ENCODE measurements around the gene PCCA. TPM values are rescaled to one million over a fixed set of nuclear protein-coding genes. Genes with fewer than 3 reads are reported as not detected.

The PCCA gene
- total RNA-seq, 4 donors from 2014 or later = 46.9 to 66.0 (median 49.4) TPM

GRCh38 chr13:100298691-100299090 lies 209.8 kb downstream of the PCCA start:
- no peak overlapping the region for H3K27ac ChIP-seq

DNA sequence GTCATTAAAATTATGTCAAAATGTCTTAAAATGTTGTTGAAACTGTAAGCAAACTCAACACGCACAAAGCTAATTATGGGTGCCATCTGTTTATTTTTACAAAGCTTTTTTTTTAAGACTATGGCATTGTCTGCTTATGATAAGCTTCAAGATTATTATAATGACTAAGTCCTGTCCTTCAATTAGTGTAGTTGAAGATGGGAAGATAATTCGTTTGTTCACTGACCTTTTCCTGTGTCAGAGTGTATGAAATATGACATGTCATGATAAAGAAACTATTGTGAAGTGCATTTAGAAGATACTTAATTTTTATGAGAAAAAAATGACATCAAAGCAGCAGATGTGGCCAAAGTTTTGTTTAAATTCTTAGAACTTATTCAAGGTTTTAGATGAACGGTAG lies 211.3 kb downstream of the PCCA start:
- Histone ChIP-seq H3K27me3 (no peaks in the 10 kb centered on the region), H3K27ac (no peak overlapping the region), H3K9me3 (no peaks in the 10 kb centered on the region), H3K4me1 (no peaks in the 10 kb centered on the region), H3K4me3 (no peak overlapping the region), H3K36me3 (no peaks in the 10 kb centered on the region)
- TF ChIP-seq, protein P1, sequence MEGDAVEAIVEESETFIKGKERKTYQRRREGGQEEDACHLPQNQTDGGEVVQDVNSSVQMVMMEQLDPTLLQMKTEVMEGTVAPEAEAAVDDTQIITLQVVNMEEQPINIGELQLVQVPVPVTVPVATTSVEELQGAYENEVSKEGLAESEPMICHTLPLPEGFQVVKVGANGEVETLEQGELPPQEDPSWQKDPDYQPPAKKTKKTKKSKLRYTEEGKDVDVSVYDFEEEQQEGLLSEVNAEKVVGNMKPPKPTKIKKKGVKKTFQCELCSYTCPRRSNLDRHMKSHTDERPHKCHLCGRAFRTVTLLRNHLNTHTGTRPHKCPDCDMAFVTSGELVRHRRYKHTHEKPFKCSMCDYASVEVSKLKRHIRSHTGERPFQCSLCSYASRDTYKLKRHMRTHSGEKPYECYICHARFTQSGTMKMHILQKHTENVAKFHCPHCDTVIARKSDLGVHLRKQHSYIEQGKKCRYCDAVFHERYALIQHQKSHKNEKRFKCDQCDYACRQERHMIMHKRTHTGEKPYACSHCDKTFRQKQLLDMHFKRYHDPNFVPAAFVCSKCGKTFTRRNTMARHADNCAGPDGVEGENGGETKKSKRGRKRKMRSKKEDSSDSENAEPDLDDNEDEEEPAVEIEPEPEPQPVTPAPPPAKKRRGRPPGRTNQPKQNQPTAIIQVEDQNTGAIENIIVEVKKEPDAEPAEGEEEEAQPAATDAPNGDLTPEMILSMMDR (IDR thresholded peaks at IDR 0.05) = no peak
- no peak for TF ChIP-seq POLR2A (IDR thresholded peaks at IDR 0.05)
- DNase-seq = no peak

More at GRCh38 chr13:100298691-100299090, 209.8 kb downstream of the PCCA start:
- no peaks in the 10 kb centered on the region for H3K9me3 ChIP-seq
- no peak overlapping the region for H3K4me3 ChIP-seq
- H3K4me1 ChIP-seq = no peaks in the 10 kb centered on the region
- H3K36me3 ChIP-seq = no peaks in the 10 kb centered on the region
- TF ChIP-seq POLR2A (IDR thresholded peaks at IDR 0.05) = no peak
- TF ChIP-seq, protein P1 (IDR thresholded peaks at IDR 0.05) = no peak
- DNase-seq = no peak
- H3K27me3 ChIP-seq = no peaks in the 10 kb centered on the region

GRCh38 chr13:100300708-100301107 lies 211.8 kb downstream of the PCCA start:
- no peak for DNase-seq
- Histone ChIP-seq H3K36me3 (no peaks in the 10 kb centered on the region), H3K27me3 (no peaks in the 10 kb centered on the region), H3K4me1 (no peaks in the 10 kb centered on the region), H3K27ac (no peak overlapping the region), H3K4me3 (no peak overlapping the region), H3K9me3 (no peaks in the 10 kb centered on the region)
- no peak for TF ChIP-seq POLR2A (IDR thresholded peaks at IDR 0.05)
- TF ChIP-seq, protein P1 (IDR thresholded peaks at IDR 0.05) = no peak

- TF ChIP-seq, protein P1 (IDR thresholded peaks at IDR 0.05) = no peak
- TF ChIP-seq POLR2A (IDR thresholded peaks at IDR 0.05) = no peak
- Histone ChIP-seq H3K4me3 (no peak overlapping the region), H3K27me3 (no peaks in the 10 kb centered on the region), H3K27ac (no peak overlapping the region), H3K4me1 (no peaks in the 10 kb centered on the region), H3K36me3 (no peaks in the 10 kb centered on the region), H3K9me3 (no peaks in the 10 kb centered on the region)
- no peak for DNase-seq
Measured at GRCh38 chr13:100301418-100301817, 212.5 kb downstream of the PCCA start.

- H3K36me3 ChIP-seq = no peaks in the 10 kb centered on the region
- H3K27ac ChIP-seq = no peak overlapping the region
- no peaks in the 10 kb centered on the region for H3K4me1 ChIP-seq
- no peaks in the 10 kb centered on the region for H3K9me3 ChIP-seq
- no peaks in the 10 kb centered on the region for H3K27me3 ChIP-seq
- DNase-seq = no peak
- no peak overlapping the region for H3K4me3 ChIP-seq
- TF ChIP-seq, protein P1 (IDR thresholded peaks at IDR 0.05) = no peak
- no peak for TF ChIP-seq POLR2A (IDR thresholded peaks at IDR 0.05)
Measured at GRCh38 chr13:100302391-100302790, 213.5 kb downstream of the PCCA start.

DNA sequence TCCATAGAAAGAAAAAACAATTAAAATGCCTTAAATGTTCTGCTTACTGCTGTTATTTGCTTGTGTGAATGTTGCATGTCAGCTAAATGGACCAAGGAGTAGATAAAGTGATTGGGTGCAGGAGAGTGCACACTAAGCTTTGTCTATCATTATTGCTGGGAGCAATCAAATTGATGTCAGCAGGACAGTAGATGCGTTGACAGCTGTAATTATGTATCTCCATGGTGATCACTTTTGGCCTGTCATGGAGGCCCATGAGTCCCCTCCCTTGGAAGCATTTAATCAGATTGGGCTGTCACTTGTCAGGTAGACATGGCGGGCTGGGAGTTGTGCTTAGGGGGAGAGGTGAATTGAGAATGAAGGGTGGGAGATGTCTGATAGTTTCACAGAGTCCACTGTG lies 215.3 kb downstream of the PCCA start:
- H3K4me1 ChIP-seq = no peaks in the 10 kb centered on the region
- no peak for DNase-seq
- H3K27ac ChIP-seq = no peak overlapping the region
- no peaks in the 10 kb centered on the region for H3K27me3 ChIP-seq
- TF ChIP-seq POLR2A (IDR thresholded peaks at IDR 0.05) = no peak
- TF ChIP-seq, protein P1 (IDR thresholded peaks at IDR 0.05) = no peak
- no peak overlapping the region for H3K4me3 ChIP-seq
- H3K9me3 ChIP-seq = no peaks in the 10 kb centered on the region
- H3K36me3 ChIP-seq = peaks cover 0 to 4% (median 0%) of the 10 kb centered on the region in 3 donors

Measured in Peyer's patch (tissue), 4 donors.